ENCODE data around the gene GRPEL1. TPM values are rescaled to one million over a fixed set of nuclear protein-coding genes. Genes with fewer than 3 reads are reported as not detected.
A peak's percentile ranks its signal among the peaks of the same experiment; 100 is the strongest.

The GRPEL1 gene
- total RNA-seq, 1 donor from 2014 or later: 100 TPM

DNA sequence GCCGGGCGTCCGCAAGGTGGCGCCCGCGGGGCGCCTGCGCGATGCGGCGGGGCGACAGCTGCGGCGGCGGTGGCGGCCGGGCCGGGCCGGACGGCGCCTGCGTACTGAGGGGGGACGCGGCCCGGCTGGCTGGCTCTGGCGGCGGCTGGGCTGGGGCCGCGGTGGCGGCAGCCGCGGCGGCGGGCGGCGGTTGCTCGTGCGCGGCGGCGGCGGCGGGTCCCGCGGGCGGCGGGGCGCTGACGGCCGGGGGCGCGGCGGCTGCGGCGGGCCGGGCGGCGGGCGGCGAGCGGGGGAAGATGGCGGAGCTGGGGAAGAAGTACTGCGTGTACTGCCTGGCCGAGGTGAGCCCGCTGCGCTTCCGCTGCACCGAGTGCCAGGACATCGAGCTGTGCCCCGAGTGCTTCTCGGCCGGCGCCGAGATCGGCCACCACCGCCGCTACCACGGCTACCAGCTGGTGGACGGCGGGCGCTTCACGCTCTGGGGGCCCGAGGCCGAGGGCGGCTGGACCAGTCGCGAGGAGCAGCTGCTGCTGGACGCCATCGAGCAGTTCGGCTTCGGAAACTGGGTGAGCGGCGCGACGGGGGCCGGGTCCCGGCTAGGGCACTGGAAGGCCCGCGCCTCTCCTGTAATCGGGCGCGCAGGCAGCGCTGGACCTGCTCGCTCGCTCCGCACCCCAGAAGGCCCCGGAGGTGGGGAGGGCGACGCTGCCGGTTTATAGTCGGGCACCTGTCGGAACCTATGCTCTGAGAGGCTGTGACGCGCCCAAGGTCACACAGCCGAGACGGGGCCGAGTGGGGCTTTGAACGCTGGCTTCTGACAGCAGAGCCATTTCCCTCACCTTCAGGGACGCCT, 24.4 kb downstream of the GRPEL1 start, which contains the start of gene TADA2B:
Gene TADA2B, plus strand, starts transcription at position 89 of the 853 bp plus-strand sequence. Its CDS starts 208 bp downstream, at position 297.
- no peaks in the 10 kb centered on the region for H3K9me3 Mint-ChIP-seq
- peaks cover 41% of the 10 kb centered on the region for H3K4me1 Mint-ChIP-seq
- H3K4me3 Mint-ChIP-seq: peak within 1 kb of the TSS; percentile 97
- DNase-seq: peak; percentile 86
- peaks cover 7% of the 10 kb centered on the region for H3K36me3 Mint-ChIP-seq (ENCODE audit: low read depth)
- peaks cover 12% of the 10 kb centered on the region for H3K27me3 Mint-ChIP-seq
- intact Hi-C loops (cut with micrococcal nuclease): loop anchor here (1.0 to 5.0 kb wide), 4 partner anchors 25 to 146 kb away; partner anchors contain the start of gene GRPEL1
- H3K27ac Mint-ChIP-seq: peak within 1 kb of the TSS; percentile 89

DNA sequence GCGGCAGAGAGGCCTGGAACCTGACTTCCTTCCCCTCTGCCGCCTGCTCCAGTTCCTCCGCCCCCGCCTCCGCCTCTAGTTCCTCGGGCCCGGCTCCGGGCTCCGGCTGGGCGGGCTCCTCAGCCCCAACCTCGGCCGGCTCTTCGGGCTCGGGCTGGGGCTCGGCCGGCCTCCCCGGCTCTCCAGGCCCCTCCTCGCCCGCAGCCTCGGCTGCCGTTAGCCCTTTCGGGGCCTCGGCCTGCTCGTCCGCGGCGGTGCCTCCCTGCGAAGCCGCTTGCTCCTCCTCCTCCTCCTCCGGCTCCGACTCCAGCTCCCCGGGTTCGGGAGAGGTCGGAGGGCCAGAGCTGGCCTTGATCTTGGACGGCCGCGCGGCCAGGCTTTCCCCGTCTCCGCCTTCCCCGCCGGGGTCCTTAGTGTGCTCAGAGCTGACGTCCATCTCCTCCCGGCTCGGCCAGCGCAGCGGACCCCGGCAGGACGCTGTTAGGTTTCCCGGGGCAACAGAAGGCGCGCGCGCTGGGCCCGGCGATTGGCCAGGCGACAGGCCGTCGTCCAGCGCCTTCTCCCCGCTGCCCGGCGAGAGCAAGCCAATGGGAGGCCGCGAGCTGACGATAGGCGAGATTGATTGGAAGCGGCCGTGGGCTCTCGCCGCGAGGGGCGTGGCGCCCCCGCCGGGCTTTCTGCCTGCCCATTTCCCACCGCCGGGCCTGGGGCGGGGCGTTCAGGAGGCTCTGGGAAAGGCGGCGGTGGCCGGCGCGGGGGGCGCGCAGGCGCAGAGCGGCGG, 25.2 kb downstream of the GRPEL1 start:
- Mint-ChIP-seq H3K9me3 (no peaks in the 10 kb centered on the region), H3K27me3 (peaks cover 12% of the 10 kb centered on the region), H3K36me3 (ENCODE audit: low read depth) (peaks cover 7% of the 10 kb centered on the region), H3K27ac (peak overlapping the region; percentile 89), H3K4me3 (peak overlapping the region; percentile 97), H3K4me1 (peaks cover 41% of the 10 kb centered on the region)
- DNase-seq: peak; percentile 99
- intact Hi-C loops (cut with micrococcal nuclease): loop anchor here (1.0 to 5.0 kb wide), 4 partner anchors 26 to 145 kb away; partner anchors contain the start of gene GRPEL1

DNA sequence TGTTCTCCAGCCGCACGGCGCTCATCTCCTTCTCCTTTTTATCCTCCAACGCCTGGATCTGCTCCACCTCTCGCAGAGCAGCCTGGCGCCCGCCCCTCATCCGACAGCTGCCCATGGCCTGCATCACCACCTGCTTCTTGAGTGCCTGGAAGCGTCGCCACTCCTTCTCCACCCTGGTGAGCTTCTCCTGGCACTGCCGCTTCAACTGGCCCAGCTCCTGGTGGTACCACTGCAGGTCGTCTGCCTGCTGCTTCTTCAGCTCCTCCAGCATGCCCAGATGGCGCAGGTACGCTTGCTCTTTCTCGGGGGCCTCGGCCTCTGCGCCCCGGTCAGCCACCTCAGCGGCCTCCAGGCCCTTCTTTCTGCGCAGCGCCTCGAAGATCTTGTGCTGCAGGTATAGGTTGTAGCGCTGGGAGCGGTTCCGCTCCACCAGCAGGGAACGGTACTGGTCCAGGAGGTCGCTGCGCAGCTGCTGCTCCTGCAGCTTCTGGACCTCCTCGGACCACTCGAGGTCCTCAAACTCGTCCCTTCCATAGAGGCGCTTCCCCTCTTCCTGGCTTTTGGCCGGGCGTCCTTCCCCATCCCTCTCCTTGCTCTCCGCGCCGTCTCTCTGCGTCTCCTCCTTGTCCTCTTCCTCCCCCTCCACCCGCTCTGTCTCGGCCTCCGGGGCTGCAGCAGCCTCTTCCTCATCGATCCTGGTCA, 25.9 kb downstream of the GRPEL1 start:
- Mint-ChIP-seq H3K4me3 (peak overlapping the region; percentile 97), H3K36me3 (ENCODE audit: low read depth) (peaks cover 7% of the 10 kb centered on the region), H3K27me3 (peaks cover 12% of the 10 kb centered on the region), H3K27ac (peak overlapping the region; percentile 58), H3K4me1 (peaks cover 37% of the 10 kb centered on the region), H3K9me3 (no peaks in the 10 kb centered on the region)
- peak; percentile 67 for DNase-seq
- intact Hi-C loops (cut with micrococcal nuclease): loop anchor here (2.0 to 5.0 kb wide), 2 partner anchors 61 to 145 kb away; no protein-coding TSS in a partner anchor

DNA sequence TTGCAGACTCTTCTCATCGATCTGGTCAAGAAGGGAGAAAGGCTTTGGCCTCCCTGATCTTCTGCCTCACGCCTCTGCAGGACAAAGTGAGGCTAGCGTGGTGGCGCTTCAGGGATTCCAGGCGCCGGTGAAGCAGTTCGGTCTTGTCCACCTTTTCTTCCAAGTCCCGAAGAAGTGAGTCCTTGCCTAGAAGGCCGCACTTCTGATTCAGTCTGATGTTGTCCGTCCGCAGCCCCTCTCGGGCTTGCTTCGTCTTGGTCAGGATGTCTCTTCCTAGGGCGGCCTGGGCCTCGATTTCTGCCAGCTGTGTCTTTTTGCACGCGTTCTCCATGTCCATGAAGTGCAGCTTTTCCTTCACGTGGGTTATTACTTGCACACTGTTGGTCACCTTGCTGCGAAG, 26.6 kb downstream of the GRPEL1 start:
- H3K4me1 Mint-ChIP-seq: peaks cover 30% of the 10 kb centered on the region

DNA sequence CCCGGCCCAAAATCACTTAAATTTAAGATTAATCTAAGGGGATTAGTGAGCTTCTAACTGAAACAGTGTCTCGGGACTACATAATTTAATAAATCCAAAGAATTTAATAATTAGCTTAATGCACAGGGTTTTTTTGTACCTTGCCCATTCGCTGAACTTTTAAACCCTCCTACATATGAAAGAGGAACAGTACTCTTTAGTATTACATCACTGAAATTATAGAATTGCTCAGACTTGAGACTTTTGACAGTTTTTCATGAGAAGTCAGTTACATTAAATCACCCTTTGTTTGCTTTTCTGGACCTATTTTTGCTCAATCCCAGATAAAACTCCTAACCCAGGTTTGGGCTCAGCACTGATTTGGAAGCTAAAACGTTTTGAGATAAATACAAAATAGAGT, 27.1 kb downstream of the GRPEL1 start:
- no peak overlapping the region for H3K4me3 Mint-ChIP-seq
- peaks cover 7% of the 10 kb centered on the region for H3K36me3 Mint-ChIP-seq (ENCODE audit: low read depth)
- intact Hi-C loops (cut with micrococcal nuclease): loop anchor here (5.0 kb wide), 1 partner anchor 143 kb away; no protein-coding TSS in a partner anchor
- peaks cover 12% of the 10 kb centered on the region for H3K27me3 Mint-ChIP-seq
- no peak for DNase-seq
- H3K27ac Mint-ChIP-seq: no peak overlapping the region
- H3K9me3 Mint-ChIP-seq: no peaks in the 10 kb centered on the region
- peaks cover 29% of the 10 kb centered on the region for H3K4me1 Mint-ChIP-seq

More for the DNA sequence above, 26.6 kb downstream of the GRPEL1 start:
- Mint-ChIP-seq H3K36me3 (ENCODE audit: low read depth) (peaks cover 7% of the 10 kb centered on the region), H3K27ac (no peak overlapping the region), H3K4me3 (no peak overlapping the region), H3K9me3 (no peaks in the 10 kb centered on the region), H3K27me3 (peaks cover 12% of the 10 kb centered on the region)
- DNase-seq: no peak
- intact Hi-C loops (cut with micrococcal nuclease): loop anchor here (5.0 kb wide), 1 partner anchor 144 kb away; no protein-coding TSS in a partner anchor

DNA sequence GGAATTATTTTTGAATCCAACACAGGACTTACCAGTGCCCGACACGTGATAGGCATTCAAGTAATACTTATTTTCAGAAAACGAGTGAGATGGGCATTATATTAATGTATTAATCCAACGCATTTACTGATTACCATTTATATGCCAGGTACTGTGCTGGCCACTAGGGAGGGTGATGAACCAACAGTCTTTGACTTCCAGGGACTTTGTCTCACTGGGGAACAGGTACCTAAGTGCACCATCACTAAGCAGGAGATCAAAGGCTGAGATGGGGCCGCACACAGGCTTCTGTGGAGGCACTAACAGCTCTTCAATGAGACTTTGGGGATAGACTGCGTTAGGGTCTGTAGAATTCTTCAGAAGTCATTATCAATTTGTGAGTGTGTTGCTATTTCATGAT, 30.4 kb downstream of the GRPEL1 start:
- intact Hi-C loops (cut with micrococcal nuclease): no loop called here
- Mint-ChIP-seq H3K4me1 (peaks cover 7% of the 10 kb centered on the region), H3K9me3 (no peaks in the 10 kb centered on the region), H3K36me3 (ENCODE audit: low read depth) (peaks cover 2% of the 10 kb centered on the region), H3K27me3 (peaks cover 9% of the 10 kb centered on the region), H3K4me3 (no peak overlapping the region), H3K27ac (no peak overlapping the region)
- DNase-seq: no peak

DNA sequence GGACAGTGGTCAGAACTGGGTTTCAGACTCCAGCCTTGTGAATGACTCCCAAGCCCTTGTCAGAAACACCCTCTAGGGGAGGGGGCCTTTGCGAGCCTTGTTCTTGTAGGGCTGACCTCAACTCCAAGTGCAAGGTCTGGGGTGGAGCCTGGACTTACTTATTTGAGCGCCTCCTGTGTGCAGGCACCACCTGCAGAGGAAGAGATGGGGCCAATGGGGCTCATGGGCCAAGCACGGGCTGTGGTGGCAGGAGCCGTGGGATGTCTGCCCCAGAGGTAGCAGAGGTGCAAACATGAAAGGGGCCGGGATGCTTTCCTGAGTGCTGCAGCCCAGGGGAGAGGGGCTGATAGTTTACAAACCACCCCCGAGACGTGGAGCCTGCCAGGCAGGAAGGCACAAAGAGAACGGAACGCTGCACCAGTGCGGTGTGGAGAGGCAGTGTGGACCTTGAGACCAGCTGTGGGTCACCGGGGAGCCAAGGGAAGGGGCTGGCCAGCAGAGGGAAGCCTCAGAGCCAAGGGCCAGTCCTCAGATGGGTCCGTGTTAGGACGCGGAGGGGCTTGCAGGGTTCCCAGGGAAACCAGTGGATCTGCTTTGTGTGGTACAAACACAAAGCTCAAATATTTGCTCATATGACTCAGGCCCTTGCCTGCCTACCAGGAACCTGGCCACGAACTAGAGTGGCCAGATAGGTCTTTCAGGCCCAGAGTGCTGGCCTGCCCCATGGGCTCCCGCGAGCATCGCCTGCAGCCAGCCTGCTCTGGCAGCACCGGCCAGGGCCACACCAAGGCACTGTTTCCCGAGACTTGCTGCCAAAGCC, 33.4 kb downstream of the GRPEL1 start:
- H3K9me3 Mint-ChIP-seq: no peaks in the 10 kb centered on the region
- intact Hi-C loops (cut with micrococcal nuclease): no loop called here

DNA sequence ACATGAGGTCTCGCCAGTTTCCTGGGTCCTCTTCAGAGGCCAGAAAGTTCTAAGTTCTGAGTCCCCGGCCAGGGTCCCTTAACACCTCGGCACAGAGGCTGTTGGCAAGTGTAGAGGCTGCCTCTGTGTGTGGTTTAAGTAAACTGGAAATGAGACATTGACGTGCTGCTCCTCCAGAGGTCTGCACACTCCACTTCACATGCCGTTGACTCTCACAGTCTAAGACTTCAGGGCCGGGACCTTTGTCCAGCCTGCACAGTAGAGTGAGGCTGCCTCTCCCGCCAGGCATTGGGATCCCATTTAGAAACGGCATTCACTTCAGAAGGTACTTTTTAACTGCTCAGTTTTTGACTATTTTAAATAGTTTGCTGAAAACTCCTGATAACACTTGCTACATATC, 35.3 kb downstream of the GRPEL1 start:
- Mint-ChIP-seq H3K27me3 (no peaks in the 10 kb centered on the region), H3K4me3 (no peak overlapping the region), H3K4me1 (peaks cover 5% of the 10 kb centered on the region), H3K9me3 (no peaks in the 10 kb centered on the region), H3K27ac (no peak overlapping the region), H3K36me3 (ENCODE audit: low read depth) (peaks cover 33% of the 10 kb centered on the region)
- DNase-seq: no peak
- intact Hi-C loops (cut with micrococcal nuclease): no loop called here

More for the DNA sequence above, 33.4 kb downstream of the GRPEL1 start:
- DNase-seq: no peak
- no peaks in the 10 kb centered on the region for H3K4me1 Mint-ChIP-seq
- H3K27ac Mint-ChIP-seq: no peak overlapping the region
- no peaks in the 10 kb centered on the region for H3K27me3 Mint-ChIP-seq
- H3K4me3 Mint-ChIP-seq: no peak overlapping the region
- peaks cover 20% of the 10 kb centered on the region for H3K36me3 Mint-ChIP-seq (ENCODE audit: low read depth)

DNA sequence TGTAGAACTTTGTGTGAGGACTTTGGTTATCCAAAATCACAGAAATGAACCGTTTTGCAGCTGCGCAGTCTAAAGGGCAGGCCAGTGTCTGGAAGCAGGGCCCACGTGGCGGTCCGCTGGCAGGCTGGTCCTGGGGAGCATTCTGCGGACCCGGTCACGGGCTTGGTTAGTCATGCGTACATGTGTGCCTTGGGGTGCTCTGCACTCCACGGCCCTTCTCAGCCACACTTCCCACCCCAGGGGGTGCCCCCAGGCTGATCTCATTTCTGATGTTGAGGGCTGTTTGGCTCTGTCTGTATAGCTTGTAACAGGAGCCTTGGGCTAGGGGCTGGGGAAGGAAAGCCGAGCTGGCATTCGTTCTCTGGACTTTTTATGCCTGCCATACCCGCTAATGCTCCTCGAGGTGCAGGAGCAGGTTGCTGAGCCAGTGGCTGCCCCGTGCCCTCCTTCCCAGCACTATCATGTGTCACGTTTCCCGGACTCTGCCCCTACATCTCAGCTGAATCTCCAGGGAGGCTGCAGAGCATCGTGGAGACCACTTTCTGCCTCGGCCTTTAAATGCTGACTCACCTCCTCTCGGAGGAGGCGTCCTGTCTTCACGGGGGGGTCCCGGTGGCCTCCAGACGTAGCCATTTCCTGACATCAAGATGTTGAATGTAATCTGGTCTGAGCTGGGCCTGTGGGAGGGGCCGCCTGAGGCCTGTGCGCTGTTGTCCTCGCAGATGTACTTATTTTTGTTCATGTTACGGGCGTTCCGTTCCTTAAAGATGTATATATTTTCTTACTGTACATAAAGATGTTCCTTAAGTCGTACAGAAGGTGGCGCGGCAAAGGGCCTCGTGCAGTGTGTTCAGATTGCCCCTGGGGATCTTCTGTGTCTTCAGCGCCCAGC, 36.1 kb downstream of the GRPEL1 start:
- Mint-ChIP-seq H3K27me3 (no peaks in the 10 kb centered on the region), H3K9me3 (no peaks in the 10 kb centered on the region), H3K4me3 (no peak overlapping the region), H3K36me3 (ENCODE audit: low read depth) (peaks cover 41% of the 10 kb centered on the region), H3K4me1 (peaks cover 7% of the 10 kb centered on the region), H3K27ac (no peak overlapping the region)
- intact Hi-C loops (cut with micrococcal nuclease): no loop called here
- no peak for DNase-seq

DNA sequence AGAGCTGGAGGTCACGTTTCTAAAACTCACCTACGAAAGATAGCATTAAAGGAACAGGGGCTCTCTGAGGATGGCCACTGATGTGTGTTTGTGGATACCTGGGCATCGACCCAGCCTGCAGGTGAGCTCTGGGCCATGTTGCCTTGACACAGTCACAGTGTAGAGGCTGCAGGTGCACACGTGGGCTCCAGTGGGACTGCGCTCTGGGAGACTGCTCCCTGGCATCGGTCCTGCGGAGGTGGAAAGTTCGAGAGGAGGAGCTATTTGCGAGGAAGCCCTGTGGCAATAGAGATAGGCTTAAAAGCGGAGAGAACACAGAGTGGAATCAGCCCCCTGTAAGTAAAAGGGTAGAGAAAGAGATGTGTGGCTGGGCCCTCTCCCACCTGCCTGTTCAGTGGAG, 37.0 kb downstream of the GRPEL1 start:
- intact Hi-C loops (cut with micrococcal nuclease): no loop called here
- no peak for DNase-seq
- Mint-ChIP-seq H3K4me3 (no peak overlapping the region), H3K36me3 (ENCODE audit: low read depth) (peaks cover 48% of the 10 kb centered on the region), H3K4me1 (peaks cover 7% of the 10 kb centered on the region), H3K27me3 (no peaks in the 10 kb centered on the region), H3K27ac (peak overlapping the region; percentile 45), H3K9me3 (no peaks in the 10 kb centered on the region)

DNA sequence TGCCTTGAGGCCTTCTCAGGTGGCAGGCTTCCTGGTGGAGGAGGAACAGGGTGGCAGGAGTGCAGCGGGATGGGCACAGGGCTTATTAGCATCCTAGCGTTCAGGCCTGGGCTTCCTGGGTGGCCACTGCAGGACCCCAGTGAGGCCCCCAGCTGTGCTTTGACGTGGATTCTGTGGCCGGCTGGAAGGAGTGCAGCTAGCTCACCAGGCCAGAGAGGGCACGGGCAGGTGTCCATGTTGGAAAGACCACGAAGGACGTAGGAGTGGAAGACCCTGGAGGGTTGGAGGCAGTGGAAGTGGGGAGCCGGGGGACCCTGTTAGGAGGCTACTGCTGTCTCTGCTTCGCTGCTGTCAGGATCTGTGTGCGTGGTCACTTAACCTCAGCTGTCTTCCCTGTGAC, 37.9 kb downstream of the GRPEL1 start:
- peaks cover 49% of the 10 kb centered on the region for H3K36me3 Mint-ChIP-seq (ENCODE audit: low read depth)
- H3K27me3 Mint-ChIP-seq: no peaks in the 10 kb centered on the region
- peaks cover 7% of the 10 kb centered on the region for H3K4me1 Mint-ChIP-seq
- no peaks in the 10 kb centered on the region for H3K9me3 Mint-ChIP-seq
- intact Hi-C loops (cut with micrococcal nuclease): no loop called here
- DNase-seq: no peak
- H3K27ac Mint-ChIP-seq: peak overlapping the region; percentile 44
- no peak overlapping the region for H3K4me3 Mint-ChIP-seq

DNA sequence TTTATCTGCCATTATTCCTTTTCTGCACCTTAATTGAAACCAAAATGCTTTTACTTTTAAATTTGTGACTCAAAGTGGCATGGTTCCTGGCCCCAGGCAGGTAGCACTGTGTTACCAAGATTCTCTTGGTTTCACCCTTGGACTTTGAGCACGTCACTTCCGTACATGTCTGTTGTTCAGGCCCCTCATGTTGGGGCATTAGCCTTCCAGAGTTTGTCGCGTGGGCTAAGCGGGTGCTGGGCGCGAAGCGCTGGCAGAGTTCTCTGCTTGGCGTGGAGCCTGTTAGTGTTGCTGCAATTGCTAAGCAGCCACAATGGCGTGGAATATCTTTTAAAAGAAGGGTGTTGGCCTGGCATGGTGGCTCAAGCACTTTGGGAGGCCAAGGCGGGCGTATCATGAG, 38.7 kb downstream of the GRPEL1 start:
- no peak for DNase-seq
- H3K9me3 Mint-ChIP-seq: no peaks in the 10 kb centered on the region
- peaks cover 50% of the 10 kb centered on the region for H3K36me3 Mint-ChIP-seq (ENCODE audit: low read depth)
- peaks cover 7% of the 10 kb centered on the region for H3K4me1 Mint-ChIP-seq
- H3K27me3 Mint-ChIP-seq: no peaks in the 10 kb centered on the region
- no peak overlapping the region for H3K4me3 Mint-ChIP-seq
- intact Hi-C loops (cut with micrococcal nuclease): no loop called here
- no peak overlapping the region for H3K27ac Mint-ChIP-seq

Data from activated CD4-positive, alpha-beta T cell treated with anti-CD3 and anti-CD28 coated beads, Interleukin-2, amount 10 ng/mL, durations not matched to agents 24 days and 14 days (primary cell).